Kidney epithelial cell (primary cell): ENCODE results near the gene PCDHGA2. TPM values are rescaled to one million over a fixed set of nuclear protein-coding genes. Genes with fewer than 3 reads are reported as not detected.
"Not testable (repeated sequence)": the region's sequence is repeated elsewhere in the genome, so short reads cannot be mapped to it uniquely, and the experiment has no call there.

Experiments
- DNase-seq: peaks from one replicate; pipeline ENCODE4 v3.0.0-alpha.2; 2010; ENCODE audit warnings: low read depth
- H3K27me3 ChIP-seq: 2 replicates; pipeline ENCODE4 v1.6.0; 2011; ENCODE audit warnings: low read length; ENCODE audit not compliant: control insufficient read depth, insufficient read depth
- H3K36me3 ChIP-seq: 2 replicates; pipeline ENCODE4 v1.5.1; 2011; ENCODE audit warnings: low read length; ENCODE audit not compliant: control insufficient read depth, insufficient read depth
- H3K4me3 ChIP-seq: 2 replicates; pipeline ENCODE4 v1.5.1; 2011; ENCODE audit warnings: low read depth, mild to moderate bottlenecking, control low read depth, low read length
- total RNA-seq: library from RNA; depleted of rRNA; stranded (reverse); fragments of >200 nt; gene quantifications from 2 replicates; pipeline ENCODE4 v1.2.3, GENCODE V29; 2015
- TF ChIP-seq, protein P1 (sequence below): IDR thresholded peaks from 2 replicates; pipeline ENCODE4 v1.5.1; 2011; ENCODE audit warnings: mild to moderate bottlenecking, moderate library complexity, low read length, control low read depth, inconsistent platforms; ENCODE audit not compliant: insufficient read depth, poor library complexity, severe bottlenecking

PCDHGA2 gene
- total RNA-seq, 1 donor from 2014 or later, result 2.8 TPM

DNA sequence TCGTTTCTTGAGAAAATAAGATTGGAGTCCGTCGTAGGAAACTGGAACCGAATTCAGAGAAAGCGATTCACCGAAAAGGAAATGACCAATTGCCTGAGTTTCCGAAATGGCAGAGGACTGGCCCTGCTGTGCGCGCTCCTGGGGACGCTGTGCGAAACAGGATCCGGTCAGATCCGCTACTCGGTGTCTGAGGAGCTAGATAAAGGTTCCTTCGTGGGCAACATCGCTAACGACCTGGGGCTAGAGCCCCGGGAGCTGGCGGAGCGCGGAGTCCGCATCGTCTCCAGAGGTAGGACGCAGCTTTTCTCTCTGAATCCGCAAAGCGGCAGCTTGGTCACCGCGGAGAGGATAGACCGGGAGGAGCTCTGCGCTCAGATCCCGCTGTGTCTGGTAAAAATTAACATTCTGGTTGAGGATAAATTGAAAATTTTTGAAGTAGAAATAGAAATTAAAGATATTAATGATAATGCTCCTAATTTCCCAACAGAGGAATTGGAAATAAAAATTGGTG lies 5.4 kb downstream of the PCDHGA2 start:
- peaks cover 14% of the 10 kb centered on the region for H3K27me3 ChIP-seq
- H3K4me3 ChIP-seq, result peak overlapping the region; percentile 7
- TF ChIP-seq, protein P1, sequence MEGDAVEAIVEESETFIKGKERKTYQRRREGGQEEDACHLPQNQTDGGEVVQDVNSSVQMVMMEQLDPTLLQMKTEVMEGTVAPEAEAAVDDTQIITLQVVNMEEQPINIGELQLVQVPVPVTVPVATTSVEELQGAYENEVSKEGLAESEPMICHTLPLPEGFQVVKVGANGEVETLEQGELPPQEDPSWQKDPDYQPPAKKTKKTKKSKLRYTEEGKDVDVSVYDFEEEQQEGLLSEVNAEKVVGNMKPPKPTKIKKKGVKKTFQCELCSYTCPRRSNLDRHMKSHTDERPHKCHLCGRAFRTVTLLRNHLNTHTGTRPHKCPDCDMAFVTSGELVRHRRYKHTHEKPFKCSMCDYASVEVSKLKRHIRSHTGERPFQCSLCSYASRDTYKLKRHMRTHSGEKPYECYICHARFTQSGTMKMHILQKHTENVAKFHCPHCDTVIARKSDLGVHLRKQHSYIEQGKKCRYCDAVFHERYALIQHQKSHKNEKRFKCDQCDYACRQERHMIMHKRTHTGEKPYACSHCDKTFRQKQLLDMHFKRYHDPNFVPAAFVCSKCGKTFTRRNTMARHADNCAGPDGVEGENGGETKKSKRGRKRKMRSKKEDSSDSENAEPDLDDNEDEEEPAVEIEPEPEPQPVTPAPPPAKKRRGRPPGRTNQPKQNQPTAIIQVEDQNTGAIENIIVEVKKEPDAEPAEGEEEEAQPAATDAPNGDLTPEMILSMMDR, result no peak
- DNase-seq, result no peak
- no peaks in the 10 kb centered on the region for H3K36me3 ChIP-seq

DNA sequence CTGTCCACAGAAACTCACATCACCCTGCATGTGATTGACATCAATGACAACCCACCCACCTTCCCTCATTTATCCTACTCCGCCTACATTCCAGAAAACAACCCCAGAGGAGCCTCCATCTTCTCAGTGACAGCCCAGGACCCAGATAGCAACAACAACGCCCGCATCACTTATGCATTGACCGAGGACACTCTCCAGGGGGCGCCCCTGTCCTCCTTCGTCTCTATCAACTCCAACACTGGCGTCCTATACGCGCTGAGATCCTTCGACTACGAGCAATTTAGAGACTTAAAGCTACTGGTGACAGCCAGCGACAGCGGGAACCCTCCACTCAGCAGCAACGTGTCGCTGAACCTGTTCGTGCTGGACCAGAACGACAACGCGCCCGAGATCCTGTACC lies 6.8 kb downstream of the PCDHGA2 start:
- H3K27me3 ChIP-seq, result peaks cover 8% of the 10 kb centered on the region
- DNase-seq, result no peak
- TF ChIP-seq, protein P1, result no peak
- no peak overlapping the region for H3K4me3 ChIP-seq
- no peaks in the 10 kb centered on the region for H3K36me3 ChIP-seq

DNA sequence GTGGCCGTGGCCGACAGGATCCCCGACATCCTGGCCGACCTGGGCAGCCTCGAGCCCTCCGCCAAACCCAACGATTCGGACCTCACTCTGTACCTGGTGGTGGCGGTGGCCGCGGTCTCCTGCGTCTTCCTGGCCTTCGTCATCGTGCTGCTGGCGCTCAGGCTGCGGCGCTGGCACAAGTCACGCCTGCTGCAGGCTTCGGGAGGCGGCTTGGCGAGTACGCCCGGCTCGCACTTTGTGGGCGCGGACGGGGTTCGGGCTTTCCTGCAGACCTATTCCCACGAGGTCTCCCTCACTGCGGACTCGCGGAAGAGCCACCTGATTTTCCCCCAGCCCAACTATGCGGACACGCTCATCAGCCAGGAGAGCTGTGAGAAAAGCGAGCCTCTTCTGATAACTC lies 7.5 kb downstream of the PCDHGA2 start:
- DNase-seq, H3K36me3 ChIP-seq, H3K4me3 ChIP-seq: not testable (repeated sequence)
- peaks cover 10% of the 10 kb centered on the region for H3K27me3 ChIP-seq

DNA sequence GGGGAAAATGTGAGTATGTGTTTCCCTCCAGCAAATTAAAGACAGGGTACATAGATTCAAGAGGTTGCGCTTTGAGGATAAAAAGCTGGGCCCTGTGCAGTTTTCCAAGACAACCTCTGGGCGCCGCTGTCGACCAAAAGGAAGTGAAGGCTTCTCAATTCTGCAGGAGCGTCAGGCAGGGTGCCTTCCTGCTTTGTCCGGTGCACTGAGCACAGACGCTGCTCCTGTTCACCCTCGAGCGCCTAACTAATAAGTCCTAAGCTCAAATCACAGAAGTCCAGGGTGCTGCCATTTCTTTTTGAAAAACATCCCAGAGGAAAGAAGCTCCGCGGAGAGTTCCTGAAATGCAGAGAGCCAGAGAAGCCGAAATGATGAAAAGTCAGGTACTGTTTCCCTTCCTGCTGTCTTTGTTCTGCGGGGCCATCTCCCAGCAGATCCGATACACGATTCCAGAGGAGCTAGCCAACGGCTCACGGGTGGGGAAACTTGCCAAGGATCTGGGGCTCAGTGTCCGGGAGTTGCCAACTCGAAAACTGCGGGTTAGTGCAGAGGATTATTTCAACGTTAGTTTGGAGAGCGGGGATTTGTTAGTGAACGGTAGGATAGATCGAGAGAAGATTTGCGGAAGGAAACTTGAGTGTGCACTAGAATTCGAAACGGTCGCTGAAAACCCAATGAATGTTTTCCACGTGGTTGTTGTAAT lies 11.5 kb downstream of the PCDHGA2 start, which contains the start of gene PCDHGB1:
Gene PCDHGB1 (plus strand): TSS at position 183 of the 703 bp plus-strand sequence. CDS start 162 bp downstream, at position 345.
- TF ChIP-seq, protein P1, result peak; percentile 43
- Histone ChIP-seq H3K4me3 (no peak within 1 kb of the TSS), H3K36me3 (no peaks in the 10 kb centered on the region), H3K27me3 (peaks cover 17% of the 10 kb centered on the region)
- DNase-seq, result no peak

DNA sequence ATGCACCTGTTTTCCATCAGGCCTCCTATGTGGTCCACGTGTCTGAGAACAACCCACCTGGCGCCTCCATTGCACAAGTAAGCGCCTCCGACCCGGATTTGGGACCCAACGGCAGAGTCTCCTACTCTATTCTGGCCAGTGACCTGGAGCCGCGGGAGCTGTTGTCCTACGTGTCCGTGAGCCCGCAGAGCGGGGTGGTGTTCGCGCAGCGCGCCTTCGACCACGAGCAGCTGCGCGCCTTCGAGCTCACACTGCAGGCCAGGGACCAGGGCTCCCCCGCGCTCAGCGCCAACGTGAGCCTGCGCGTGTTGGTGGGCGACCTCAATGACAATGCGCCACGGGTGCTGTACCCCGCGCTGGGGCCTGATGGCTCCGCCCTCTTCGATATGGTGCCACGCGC lies 13.0 kb downstream of the PCDHGA2 start:
- no peak for DNase-seq
- Histone ChIP-seq H3K36me3 (no peaks in the 10 kb centered on the region), H3K4me3 (no peak overlapping the region), H3K27me3 (peaks cover 16% of the 10 kb centered on the region)
- TF ChIP-seq, protein P1, result no peak

DNA sequence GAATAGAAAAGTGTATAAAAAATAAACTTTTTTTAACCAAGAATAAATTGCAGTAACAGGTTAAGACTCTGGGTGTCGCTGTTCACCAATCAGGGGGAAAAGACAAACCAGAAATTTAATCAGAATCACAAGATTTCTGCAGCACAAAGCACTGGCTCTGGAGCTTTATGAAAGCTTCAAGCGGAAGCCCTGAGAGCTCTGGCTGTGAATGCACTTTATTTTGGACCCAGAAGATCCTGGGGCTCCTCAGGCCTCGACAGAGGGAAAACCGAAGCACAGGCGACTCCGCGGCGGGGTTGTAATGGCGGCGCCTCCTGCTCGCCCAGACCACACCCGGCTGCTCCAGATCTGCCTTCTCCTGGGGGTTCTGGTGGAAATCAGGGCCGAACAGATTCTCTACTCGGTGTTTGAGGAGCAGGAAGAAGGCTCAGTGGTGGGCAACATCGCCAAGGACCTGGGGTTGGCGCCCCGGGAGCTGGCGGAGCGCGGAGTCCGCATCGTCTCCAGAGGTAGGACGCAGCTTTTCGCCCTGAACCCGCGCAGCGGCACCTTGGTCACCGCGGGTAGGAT lies 16.4 kb downstream of the PCDHGA2 start, which contains the start of gene PCDHGA4:
Gene PCDHGA4 (plus strand): TSS at position 122 of the 570 bp plus-strand sequence. CDS start 87 bp downstream, at position 209.
- Histone ChIP-seq H3K27me3 (peaks cover 18% of the 10 kb centered on the region), H3K36me3 (no peaks in the 10 kb centered on the region), H3K4me3 (no peak within 1 kb of the TSS)
- TF ChIP-seq, protein P1, result peak; percentile 14
- no peak for DNase-seq
